ENCODE results near the gene MYO5A. TPM values are rescaled to one million over a fixed set of nuclear protein-coding genes. Genes with fewer than 3 reads are reported as not detected.
"Not testable (repeated sequence)": the region's sequence is repeated elsewhere in the genome, so short reads cannot be mapped to it uniquely, and the experiment has no call there.

MYO5A gene
- polyA plus RNA-seq, 3 donors: 6.9 to 33.5 (median 16.6) TPM

- Histone ChIP-seq H3K4me2 (replicated peaks; ENCODE audit: extremely low read depth, low read length, poor library complexity, severe bottlenecking) (peak overlapping the region; percentile 79), H3K4me1 (ENCODE audit: control insufficient read depth in 1 of 2, insufficient read depth in 2 of 2, low read length in 2 of 2) (peaks cover 31 to 45% of the 10 kb centered on the region in 2 donors), H3K79me2 (ENCODE audit: insufficient read depth, low read length) (peaks cover 67% of the 10 kb centered on the region), H3K36me3 (replicated peaks in 1 of 2; ENCODE audit: control insufficient read depth in 1 of 2, insufficient read depth in 2 of 2, low read length in 2 of 2) (no peaks in the 10 kb centered on the region), H3K27me3 (ENCODE audit: control insufficient read depth in 2 of 2, insufficient read depth in 2 of 2, low read length in 2 of 2) (no peaks in the 10 kb centered on the region), H3K27ac (ENCODE audit: low read depth in 1 of 2, low read length in 2 of 2) (peak overlapping the region in 1 of 2 donors; percentile 12), H3K9me3 (replicated peaks in 1 of 2; ENCODE audit: control insufficient read depth in 1 of 2, insufficient read depth in 1 of 2, low read length in 2 of 2) (no peaks in the 10 kb centered on the region), H3K4me3 (replicated peaks in 1 of 3; ENCODE audit: low read depth in 2 of 3, low read length in 3 of 3) (peak overlapping the region in 1 of 3 experiments; percentile 83), H4K20me1 (ENCODE audit: insufficient read depth, low read length) (peaks cover 27% of the 10 kb centered on the region), H2AFZ (ENCODE audit: insufficient read depth, low read depth, low read length, poor library complexity, severe bottlenecking) (no peak overlapping the region), H3K9ac (ENCODE audit: insufficient read depth, low read length, poor library complexity, severe bottlenecking) (no peak overlapping the region)
- 30% methylated on average over 1 of the region's 4 CpGs for WGBS (ENCODE audit: insufficient coverage)
- no peak for DNase-seq
- Mint-ChIP-seq H3K36me3 (peaks cover 2 to 12% of the 10 kb centered on the region in 2 donors), H3K27ac (no peak overlapping the region), H3K27me3 (ENCODE audit: low read depth in 3 of 3) (peaks cover 0 to 2% (median 0%) of the 10 kb centered on the region in 3 donors), H3K9me3 (peaks cover 0 to 2% (median 0%) of the 10 kb centered on the region in 7 donors), H3K4me3 (no peak overlapping the region), H3K4me1 (peaks cover 38% of the 10 kb centered on the region)
- no peak for TF ChIP-seq CTCF (IDR thresholded peaks at IDR 0.05)
- intact Hi-C loops (cut with micrococcal nuclease): loop anchor here in 1 of 2 donors (10.0 kb wide), 1 partner anchor 122 kb away; no protein-coding TSS in a partner anchor
Observed at GRCh38 chr15:52566889-52567288, 38.2 kb upstream of the MYO5A start.

GRCh38 chr15:52565417-52566358, 37.0 kb upstream of the MYO5A start:
- H3K9me3 ChIP-seq (replicated peaks in 1 of 2; ENCODE audit: control insufficient read depth in 1 of 2, insufficient read depth in 1 of 2, low read length in 2 of 2): not testable (repeated sequence)
- 91% methylated on average over 8 of the region's 13 CpGs for WGBS (ENCODE audit: insufficient coverage)

More at GRCh38 chr15:52565417-52566358, 37.0 kb upstream of the MYO5A start:
- not testable (repeated sequence) for H3K4me3 ChIP-seq (replicated peaks in 1 of 3; ENCODE audit: low read depth in 2 of 3, low read length in 3 of 3); H3K36me3 ChIP-seq (replicated peaks in 1 of 2; ENCODE audit: control insufficient read depth in 1 of 2, insufficient read depth in 2 of 2, low read length in 2 of 2); H3K9me3 Mint-ChIP-seq; H3K27me3 ChIP-seq (ENCODE audit: control insufficient read depth in 2 of 2, insufficient read depth in 2 of 2, low read length in 2 of 2); H3K9ac ChIP-seq (ENCODE audit: insufficient read depth, low read length, poor library complexity, severe bottlenecking); H3K4me3 Mint-ChIP-seq; H2AFZ ChIP-seq (ENCODE audit: insufficient read depth, low read depth, low read length, poor library complexity, severe bottlenecking); H3K27me3 Mint-ChIP-seq (ENCODE audit: low read depth in 3 of 3)
- peak overlapping the region; percentile 13 for H3K4me2 ChIP-seq (replicated peaks; ENCODE audit: extremely low read depth, low read length, poor library complexity, severe bottlenecking)
- peaks cover 79% of the 10 kb centered on the region for H3K79me2 ChIP-seq (ENCODE audit: insufficient read depth, low read length)
- Mint-ChIP-seq H3K4me1 (peaks cover 38% of the 10 kb centered on the region), H3K27ac (peak overlapping the region; percentile 63 to 91 (median 82)), H3K36me3 (peaks cover 3 to 15% of the 10 kb centered on the region in 2 donors)
- peak; percentile 45 to 73 (median 55) for DNase-seq
- intact Hi-C loops (cut with micrococcal nuclease): loop anchor here in 1 of 2 donors (10.0 kb wide), 1 partner anchor 121 kb away; no protein-coding TSS in a partner anchor
- peaks cover 36% of the 10 kb centered on the region for H4K20me1 ChIP-seq (ENCODE audit: insufficient read depth, low read length)
- peaks cover 31 to 45% of the 10 kb centered on the region in 2 donors for H3K4me1 ChIP-seq (ENCODE audit: control insufficient read depth in 1 of 2, insufficient read depth in 2 of 2, low read length in 2 of 2)
- peak overlapping the region in 1 of 2 donors; percentile 72 for H3K27ac ChIP-seq (ENCODE audit: low read depth in 1 of 2, low read length in 2 of 2)
